Measurements from ENCODE around the gene GNG7.

- no peak for TF ChIP-seq POLR2A (IDR thresholded peaks at IDR 0.05; ENCODE audit: low read depth, low read length)
- no peak for TF ChIP-seq POLR2AphosphoS5 (IDR thresholded peaks at IDR 0.05; ENCODE audit: low read depth, low read length)
- TF ChIP-seq TAF1 (IDR thresholded peaks at IDR 0.05; ENCODE audit: borderline replicate concordance, low read depth, low read length), result no peak
Measured at GRCh38 chr19:2511570-2511969, 190.9 kb downstream of the GNG7 start.
